GM19351 (cell line): ENCODE measurements around the gene NFIA.

ENCODE experiments used
- ATAC-seq: cut with Tn5 transposase; IDR thresholded peaks from one replicate; pipeline ENCODE4 v1.9.1; 2021; ENCODE audit warnings: mild to moderate bottlenecking, moderate library complexity; ENCODE audit not compliant: unreplicated experiment

Gene NFIA

DNA sequence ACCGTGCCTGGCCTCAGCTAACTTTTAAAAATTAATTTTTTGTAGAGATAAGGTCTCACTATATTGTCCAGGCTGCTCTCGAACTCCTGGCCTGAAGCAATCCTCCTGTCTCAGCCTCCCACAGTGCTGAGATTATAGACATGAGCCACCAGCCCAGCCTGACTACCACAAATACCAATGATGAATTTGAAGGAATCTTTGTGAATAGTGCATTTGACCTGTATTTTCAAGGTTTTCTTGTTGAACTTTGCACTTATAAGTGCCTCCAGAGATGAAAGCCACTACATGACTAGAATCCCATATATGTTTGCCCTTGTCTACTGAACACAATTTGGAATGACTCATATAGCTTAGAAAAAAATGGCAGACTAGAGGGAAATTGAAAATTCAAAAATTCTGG lies 297.3 kb downstream of the NFIA start:
- no peak for ATAC-seq

DNA sequence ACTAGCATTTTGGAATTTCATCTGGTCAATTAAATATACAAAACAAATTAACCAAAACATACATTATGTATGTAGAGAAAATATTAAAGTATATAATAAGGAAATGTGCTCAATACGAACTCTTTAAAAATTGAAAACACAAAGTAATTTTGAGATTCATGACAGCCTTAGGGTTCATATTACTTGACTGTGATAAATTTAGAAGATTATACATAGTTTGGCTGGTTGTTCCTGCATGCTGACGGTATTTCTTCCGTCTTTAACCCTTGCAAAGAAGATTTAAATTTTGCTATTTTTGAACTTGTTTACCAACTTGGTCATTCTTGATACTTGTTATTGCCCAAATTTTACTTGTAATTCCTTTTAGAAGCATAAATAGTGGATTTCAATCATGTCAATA lies 298.2 kb downstream of the NFIA start:
- no peak for ATAC-seq

- ATAC-seq: no peak
These were observed 304.0 kb downstream of the NFIA start for GRCh38 chr1:61386323-61386722.

- no peak for ATAC-seq
These were observed 304.4 kb downstream of the NFIA start for GRCh38 chr1:61386770-61387169.

DNA sequence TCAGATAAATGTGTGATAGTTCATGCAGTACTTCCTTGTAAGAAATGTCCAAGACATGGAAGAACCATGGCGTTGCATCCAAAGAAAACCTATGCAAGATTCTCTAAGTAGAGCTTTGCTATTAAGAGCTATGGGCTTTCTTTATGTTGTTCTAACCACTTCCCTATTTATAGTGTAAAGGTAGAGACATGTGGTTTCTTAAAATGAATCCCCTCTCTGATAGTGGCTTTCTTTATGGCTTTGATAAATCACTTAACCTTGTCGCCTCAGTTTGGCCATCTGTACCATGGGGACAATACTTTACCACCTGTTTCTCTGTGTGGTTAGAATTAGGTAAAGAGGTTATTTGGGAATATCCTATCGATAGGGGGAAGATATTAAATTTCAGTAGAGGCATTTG lies 305.5 kb downstream of the NFIA start:
- peak; percentile 86 for ATAC-seq

DNA sequence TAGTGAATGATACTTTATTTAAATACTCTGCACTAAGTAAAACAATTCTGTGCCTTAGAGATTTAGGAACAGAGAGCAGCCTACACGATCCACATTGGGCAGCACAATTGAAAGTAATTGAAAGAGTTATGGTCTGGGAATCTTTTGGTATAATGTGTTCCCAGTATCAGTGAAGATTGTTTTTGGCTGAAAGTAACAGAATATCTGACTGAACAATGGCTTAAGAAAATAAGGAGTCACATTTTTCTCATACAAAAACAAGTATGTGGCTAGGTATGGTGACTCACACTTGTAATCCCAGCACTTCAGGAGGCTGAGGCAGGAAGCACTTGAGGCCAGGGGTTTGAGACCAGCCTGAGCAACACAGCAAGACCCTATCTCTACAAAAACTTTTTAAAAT lies 306.2 kb downstream of the NFIA start:
- ATAC-seq: no peak

GRCh38 chr1:61389194-61389925 lies 307.0 kb downstream of the NFIA start:
- no peak for ATAC-seq

GRCh38 chr1:61389926-61390845 lies 307.8 kb downstream of the NFIA start:
- no peak for ATAC-seq

DNA sequence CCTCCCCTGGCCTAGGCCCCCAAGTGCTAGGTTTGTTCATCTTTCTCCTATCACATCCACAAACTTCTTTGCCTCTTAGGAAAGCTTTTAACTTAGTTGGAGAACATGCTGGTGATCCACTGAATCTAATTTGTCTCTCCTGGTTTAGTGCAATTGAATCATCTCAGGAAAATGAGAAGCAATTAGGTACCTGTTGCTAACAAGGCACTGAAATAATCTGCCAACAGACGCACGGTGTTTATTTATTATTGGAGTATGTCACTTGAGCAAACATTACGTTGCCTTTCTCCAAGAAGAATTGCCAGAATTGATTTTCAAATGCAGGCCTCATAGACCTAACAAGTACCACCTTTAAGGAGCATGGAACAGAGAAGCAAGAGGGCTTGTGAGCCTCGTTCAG lies 309.4 kb downstream of the NFIA start:
- ATAC-seq: no peak

DNA sequence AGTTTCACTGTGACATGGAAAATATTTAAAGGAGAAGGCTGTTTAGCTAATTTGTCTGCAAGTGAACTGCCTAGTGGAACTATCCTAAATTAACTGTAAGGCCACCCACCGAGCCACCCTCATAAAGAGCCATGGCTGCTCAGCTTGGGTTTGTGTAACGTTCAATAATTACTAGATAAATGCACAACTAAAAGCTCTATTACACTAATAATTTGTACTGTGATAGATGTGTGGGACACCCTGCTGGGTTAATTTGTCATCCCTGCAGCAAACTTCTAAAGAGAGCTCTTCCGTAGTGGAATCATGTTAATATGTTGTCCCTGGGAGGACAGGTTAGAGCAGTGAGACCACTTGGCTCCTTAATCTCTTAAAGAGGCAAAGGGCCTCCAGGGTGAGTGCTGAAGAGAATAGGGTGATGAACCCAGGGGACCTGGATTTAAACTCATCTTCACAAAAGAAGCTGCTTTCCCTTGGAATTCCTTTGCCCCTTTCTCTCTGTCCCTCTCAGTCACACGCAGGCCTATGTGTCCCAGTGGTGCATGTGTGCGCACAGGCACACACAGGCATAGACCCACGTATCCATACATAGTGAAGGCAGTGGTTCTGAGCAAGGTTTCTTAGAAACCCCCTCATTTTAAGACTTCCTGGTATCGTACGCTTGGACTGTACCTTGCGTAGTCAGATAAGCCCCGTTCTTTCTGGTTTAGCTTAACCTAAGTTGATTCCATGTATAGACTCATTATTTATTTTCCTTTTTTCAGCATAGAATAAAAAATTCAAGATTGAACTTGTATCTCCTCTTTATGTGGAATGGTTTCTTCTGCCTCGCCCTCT lies 310.3 kb downstream of the NFIA start:
- ATAC-seq: no peak

GRCh38 chr1:61393575-61393974 lies 311.2 kb downstream of the NFIA start:
- no peak for ATAC-seq

DNA sequence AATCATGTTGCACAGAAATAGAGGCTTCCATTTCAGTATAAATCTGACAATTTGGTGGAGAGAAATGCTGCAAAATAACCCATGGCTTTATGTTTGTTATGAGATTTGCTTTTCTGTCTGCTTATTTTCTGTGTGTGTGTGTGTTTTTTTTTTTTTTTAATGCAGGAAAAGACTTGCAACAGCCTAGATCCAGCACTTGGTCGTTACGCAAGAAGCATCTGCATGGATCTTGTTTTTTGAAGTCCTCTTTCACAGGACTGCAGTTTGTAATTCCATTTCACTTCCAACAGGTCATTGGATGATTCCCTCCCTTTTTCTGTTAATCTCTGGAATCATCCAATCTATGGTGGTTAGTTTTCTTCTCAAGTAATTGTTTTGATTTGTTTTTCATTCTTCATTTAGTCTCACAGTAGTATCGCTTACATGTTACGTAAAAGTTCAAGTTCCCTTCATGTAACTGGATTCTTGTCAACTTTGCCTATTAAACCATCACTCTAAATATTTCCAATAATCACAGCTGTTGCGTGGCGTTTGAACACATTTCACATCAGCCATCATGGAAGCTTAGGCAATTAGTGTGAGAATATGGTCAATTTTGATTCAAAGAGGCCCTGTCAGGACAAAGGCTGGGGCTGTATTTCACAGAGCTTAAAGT lies 312.9 kb downstream of the NFIA start:
- no peak for ATAC-seq

GRCh38 chr1:61397495-61397894 lies 315.1 kb downstream of the NFIA start:
- ATAC-seq: no peak

GRCh38 chr1:61397935-61398334 lies 315.6 kb downstream of the NFIA start:
- no peak for ATAC-seq

DNA sequence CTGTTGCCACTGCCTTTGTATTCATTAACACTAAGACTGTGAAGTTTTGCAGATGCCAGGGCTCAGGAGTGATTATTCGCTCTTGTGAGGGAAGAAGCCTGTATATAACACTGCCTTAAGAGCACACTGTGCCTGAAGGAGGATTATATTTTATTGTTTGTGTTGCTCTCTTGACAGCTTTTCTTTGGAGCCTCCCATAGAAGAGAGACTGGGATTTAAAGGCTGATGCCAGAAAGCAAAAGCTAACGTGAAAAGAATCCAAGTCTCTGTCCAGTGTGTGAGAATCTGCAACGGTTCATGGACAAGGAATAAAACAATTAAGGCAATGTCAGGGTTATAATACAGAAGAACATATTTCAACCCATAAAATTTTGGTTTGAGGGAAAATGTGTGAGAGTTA lies 316.8 kb downstream of the NFIA start:
- no peak for ATAC-seq

- ATAC-seq: no peak
These were observed 317.9 kb downstream of the NFIA start for GRCh38 chr1:61400131-61400770.

DNA sequence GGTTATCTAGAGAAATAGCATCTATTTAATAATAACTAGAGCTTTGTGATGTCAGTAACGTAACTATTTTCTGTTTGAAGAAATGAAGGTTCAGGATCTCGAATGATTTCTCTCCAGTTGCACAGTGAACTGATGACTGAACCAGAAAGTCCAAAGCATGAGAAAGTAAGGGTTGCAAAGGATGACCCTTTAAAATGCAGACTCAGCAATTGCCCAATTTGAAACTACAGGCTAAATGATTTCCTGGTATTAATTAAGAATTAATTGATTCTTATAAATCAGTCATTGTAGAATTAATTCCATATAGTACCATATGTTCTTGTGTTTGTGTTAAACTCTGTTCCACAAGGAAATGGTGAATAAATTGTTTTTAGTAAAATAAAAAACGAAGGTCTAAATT lies 318.6 kb downstream of the NFIA start:
- no peak for ATAC-seq

GRCh38 chr1:61403679-61404596 lies 321.6 kb downstream of the NFIA start:
- ATAC-seq: no peak
